Tibial nerve (tissue), 4 donors: Measurements from ENCODE around the gene TUBB1.

Experiments
- CTCF ChIP-seq, 5 experiments: fragments of 200-600 bp in 3 of 5; fragments of 450-650 bp in 2 of 5; sonication (generic) in 3 of 5; IDR thresholded peaks; one replicate each; pipeline ENCODE4 v1.5.1; 2016 to 2019; ENCODE audit warnings: antibody characterized with exemption in 5 of 5, mild to moderate bottlenecking in 3 of 5, moderate library complexity in 2 of 5
- EP300 ChIP-seq, 2 donors: sonication (generic); formaldehyde crosslinking; IDR thresholded peaks; one replicate each; pipeline ENCODE4 v1.6.1; 2017; ENCODE audit warnings: antibody characterized with exemption in 2 of 2, mild to moderate bottlenecking in 1 of 2

- TF ChIP-seq CTCF (IDR thresholded peaks at IDR 0.05) (no peak), EP300 (IDR thresholded peaks at IDR 0.05) (no peak)
Measured at GRCh38 chr20:59002874-59003399, 16.3 kb upstream of the TUBB1 start.
